CD4-positive, alpha-beta T cell treated with Interferon alpha-2 for 1 hour (primary cell): ENCODE data around the gene PACSIN1.
"Not testable (repeated sequence)": the region's sequence is repeated elsewhere in the genome, so short reads cannot be mapped to it uniquely, and the experiment has no call there.

ENCODE experiments used
- DNase-seq, 2 donors: peaks; one replicate each; pipeline ENCODE4 v3.0.0-alpha.2; 2020 to 2022

The PACSIN1 gene

GRCh38 chr6:34457742-34458735, 7.8 kb upstream of the PACSIN1 start:
- no peak for DNase-seq

GRCh38 chr6:34459899-34460593, 5.8 kb upstream of the PACSIN1 start:
- DNase-seq = peak; percentile 43 to 71

GRCh38 chr6:34460796-34461507, 4.9 kb upstream of the PACSIN1 start:
- DNase-seq = no peak

- DNase-seq = no peak
Observed at GRCh38 chr6:34462010-34462409, 3.9 kb upstream of the PACSIN1 start.

- DNase-seq = no peak
Observed at GRCh38 chr6:34462551-34462971, 3.3 kb upstream of the PACSIN1 start.

GRCh38 chr6:34463299-34463698, 2.6 kb upstream of the PACSIN1 start:
- no peak for DNase-seq

GRCh38 chr6:34463849-34464248, 2.0 kb upstream of the PACSIN1 start:
- no peak for DNase-seq

GRCh38 chr6:34466242-34467185, 638 bp downstream of the PACSIN1 start:
- DNase-seq = no peak

GRCh38 chr6:34468378-34468892, 2.6 kb downstream of the PACSIN1 start:
- peak in 1 of 2 donors; percentile 12 for DNase-seq

GRCh38 chr6:34469499-34469898, 3.6 kb downstream of the PACSIN1 start:
- DNase-seq = no peak

GRCh38 chr6:34472425-34472824, 6.5 kb downstream of the PACSIN1 start:
- no peak for DNase-seq

- DNase-seq = no peak
Observed at GRCh38 chr6:34473967-34474366, 8.1 kb downstream of the PACSIN1 start.

GRCh38 chr6:34474754-34475153, 8.9 kb downstream of the PACSIN1 start:
- no peak for DNase-seq

GRCh38 chr6:34475238-34475682, 9.4 kb downstream of the PACSIN1 start:
- no peak for DNase-seq

- DNase-seq = no peak
Observed at GRCh38 chr6:34475767-34476328, 10.0 kb downstream of the PACSIN1 start.

- DNase-seq = no peak
Observed at GRCh38 chr6:34476447-34476846, 10.6 kb downstream of the PACSIN1 start.

- no peak for DNase-seq
Observed at GRCh38 chr6:34476921-34477320, 11.0 kb downstream of the PACSIN1 start.

GRCh38 chr6:34478796-34479195, 12.9 kb downstream of the PACSIN1 start:
- DNase-seq = no peak

GRCh38 chr6:34483781-34484180, 17.9 kb downstream of the PACSIN1 start:
- DNase-seq = not testable (repeated sequence)

GRCh38 chr6:34484391-34484790, 18.5 kb downstream of the PACSIN1 start:
- no peak for DNase-seq

GRCh38 chr6:34484899-34485298, 19.0 kb downstream of the PACSIN1 start:
- peak; percentile 16 to 52 for DNase-seq
